GM12874 (cell line): ENCODE measurements around the gene HSPB9.

Experiments used
- TF ChIP-seq, protein P1 (sequence below): IDR thresholded peaks from 2 replicates; pipeline ENCODE4 v1.5.1; 2011; ENCODE audit warnings: low read depth, mild to moderate bottlenecking, control low read depth, low read length, moderate library complexity; ENCODE audit not compliant: insufficient read depth

The HSPB9 gene

GRCh38 chr17:42126836-42127235 lies 4.2 kb downstream of the HSPB9 start:
- TF ChIP-seq, protein P1, sequence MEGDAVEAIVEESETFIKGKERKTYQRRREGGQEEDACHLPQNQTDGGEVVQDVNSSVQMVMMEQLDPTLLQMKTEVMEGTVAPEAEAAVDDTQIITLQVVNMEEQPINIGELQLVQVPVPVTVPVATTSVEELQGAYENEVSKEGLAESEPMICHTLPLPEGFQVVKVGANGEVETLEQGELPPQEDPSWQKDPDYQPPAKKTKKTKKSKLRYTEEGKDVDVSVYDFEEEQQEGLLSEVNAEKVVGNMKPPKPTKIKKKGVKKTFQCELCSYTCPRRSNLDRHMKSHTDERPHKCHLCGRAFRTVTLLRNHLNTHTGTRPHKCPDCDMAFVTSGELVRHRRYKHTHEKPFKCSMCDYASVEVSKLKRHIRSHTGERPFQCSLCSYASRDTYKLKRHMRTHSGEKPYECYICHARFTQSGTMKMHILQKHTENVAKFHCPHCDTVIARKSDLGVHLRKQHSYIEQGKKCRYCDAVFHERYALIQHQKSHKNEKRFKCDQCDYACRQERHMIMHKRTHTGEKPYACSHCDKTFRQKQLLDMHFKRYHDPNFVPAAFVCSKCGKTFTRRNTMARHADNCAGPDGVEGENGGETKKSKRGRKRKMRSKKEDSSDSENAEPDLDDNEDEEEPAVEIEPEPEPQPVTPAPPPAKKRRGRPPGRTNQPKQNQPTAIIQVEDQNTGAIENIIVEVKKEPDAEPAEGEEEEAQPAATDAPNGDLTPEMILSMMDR, result no peak

GRCh38 chr17:42127414-42127813 lies 4.8 kb downstream of the HSPB9 start:
- TF ChIP-seq, protein P1, result no peak

- TF ChIP-seq, protein P1, result no peak
These were observed 6.7 kb downstream of the HSPB9 start for GRCh38 chr17:42129109-42129837.

DNA sequence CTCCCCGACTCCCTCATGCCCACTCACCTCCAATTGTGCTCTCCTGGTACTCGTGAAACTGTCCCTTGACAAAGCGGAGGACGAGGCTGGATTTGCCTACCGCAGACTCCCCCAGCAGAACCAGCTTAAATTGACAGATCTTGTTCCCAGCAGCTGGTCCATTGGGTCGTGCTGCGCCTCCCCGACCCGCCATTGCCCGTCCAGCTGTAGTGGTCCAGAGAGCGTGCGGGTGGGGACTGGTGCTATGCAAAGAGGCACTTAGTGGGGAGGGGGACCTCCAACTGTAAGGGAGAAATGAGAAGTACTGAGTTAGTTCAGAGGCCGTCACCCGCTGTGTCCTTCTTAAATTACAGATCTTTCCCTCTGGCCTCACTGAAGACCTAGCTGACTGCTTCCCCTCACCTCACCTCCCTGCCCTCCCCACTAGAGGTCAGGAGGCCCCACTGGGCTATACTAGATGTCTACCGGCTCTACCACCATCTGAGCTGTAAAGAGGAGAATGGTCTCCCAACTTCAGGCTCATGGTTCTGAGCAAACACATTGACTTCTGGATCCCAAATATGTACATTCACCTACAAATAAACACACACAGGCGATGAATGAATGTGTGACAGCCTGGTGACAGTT lies 7.8 kb downstream of the HSPB9 start:
- TF ChIP-seq, protein P1, result no peak

DNA sequence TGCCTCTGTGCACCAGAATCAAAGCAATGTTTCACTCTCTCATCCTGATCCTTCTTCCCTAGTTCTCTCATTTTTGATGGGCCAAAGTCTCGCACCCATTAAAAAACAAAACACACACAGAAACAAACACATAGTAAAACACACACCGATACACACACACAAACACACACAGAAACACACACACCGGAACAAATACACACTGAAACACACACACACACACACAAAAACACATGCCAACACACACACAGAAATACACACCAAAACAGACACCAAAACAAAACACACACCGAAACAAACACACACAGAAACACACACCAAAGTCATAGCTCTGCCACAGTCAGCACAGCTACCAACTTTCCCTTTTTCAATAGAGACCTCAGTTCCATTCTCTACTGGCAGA lies 8.6 kb downstream of the HSPB9 start:
- TF ChIP-seq, protein P1, result no peak

GRCh38 chr17:42131981-42132432 lies 9.4 kb downstream of the HSPB9 start:
- TF ChIP-seq, protein P1, result no peak

- TF ChIP-seq, protein P1, result no peak
These were observed 10.3 kb downstream of the HSPB9 start for GRCh38 chr17:42132941-42133340.
